HepG2 (cell line): ENCODE results near the gene SHC3. TPM values are rescaled to one million over a fixed set of nuclear protein-coding genes. Genes with fewer than 3 reads are reported as not detected.

Experiments
- ATAC-seq: fragments of 200-7000 bp; cut with Tn5 transposase; 3 replicates; pipeline ENCODE4 v1.9.1; 2020; ENCODE audit warnings: mild to moderate bottlenecking, moderate library complexity
- BruUV-seq: library from RNA; stranded (reverse); fragments of 400-500 nt; replicated peaks from 2 replicates; lab custom pipeline; 2021; lab: Mats Ljungman, UMichigan
- CTCF ChIA-PET: fragments of 300-600 bp; formaldehyde crosslinking; extraction: SDS; loops from one replicate; lab custom pipeline; 2021; ENCODE audit warnings: low total read pairs, inconsistent platforms, low intra/inter-chr PET ratio; lab: Yijun Ruan, JAX
- POLR2A ChIA-PET: fragments of 350-600 bp; sonication (Branson Sonifier 250); formaldehyde crosslinking; loops from one replicate; lab custom pipeline; 2020; ENCODE audit warnings: antibody characterized with exemption, inconsistent platforms; lab: Yijun Ruan, JAX
- DNase-seq: peaks from one replicate; pipeline ENCODE4 v3.0.0-alpha.2; 2015; ENCODE audit warnings: low spot score
- FAIRE-seq: peaks from 3 replicates; lab custom pipeline; 2011; peaks lifted over from hg19 to GRCh38; lab: Jason Lieb, UNC
- H2AFZ ChIP-seq: one replicate; pipeline ENCODE4 v1.6.1; 2011; ENCODE audit warnings: low read length, inconsistent platforms
- H3K27ac ChIP-seq: fragments of 300-600 bp; 3 replicates; pipeline ENCODE4 v1.8.0; 2011; ENCODE audit warnings: mixed run types, mild to moderate bottlenecking, mixed read lengths, low read length, inconsistent platforms; ENCODE audit not compliant: insufficient read depth; ENCODE audit errors: extremely low read length
- H3K27me3 ChIP-seq, 2 experiments: fragments of 200-600 bp in 1 of 2; 2 replicates in 1 of 2; 3 replicates in 1 of 2; pipeline versions ENCODE4 v1.6.0 to v1.8.0; 2011; ENCODE audit warnings: low read length in 2 of 2, mild to moderate bottlenecking in 2 of 2, moderate library complexity in 2 of 2, inconsistent platforms in 1 of 2; ENCODE audit not compliant: insufficient read depth in 2 of 2, control insufficient read depth in 1 of 2
- H3K36me3 ChIP-seq, 2 experiments: fragments of 200-600 bp in 1 of 2; replicated peaks in 1 of 2; 2 replicates in 1 of 2; 3 replicates in 1 of 2; pipeline versions ENCODE4 v1.5.1 to v1.8.0; 2011; ENCODE audit warnings: low read length in 2 of 2, inconsistent platforms in 1 of 2; ENCODE audit not compliant: insufficient read depth in 2 of 2, control insufficient read depth in 1 of 2
- H3K4me1 ChIP-seq: 2 replicates; pipeline ENCODE4 v1.5.1; 2012; ENCODE audit warnings: low read length, inconsistent platforms; ENCODE audit not compliant: insufficient read depth
- H3K4me2 ChIP-seq: 2 replicates; pipeline ENCODE4 v1.6.0; 2011; ENCODE audit warnings: low read depth, low read length, inconsistent platforms
- H3K4me3 ChIP-seq, 3 experiments: fragments of 200-600 bp in 1 of 3; sonication (generic), shearing (Covaris generic) in 1 of 3; replicated peaks in 1 of 3; 2 replicates each; pipeline ENCODE4 v1.5.1; 2011 to 2016; ENCODE audit warnings: low read length in 3 of 3, inconsistent platforms in 2 of 3, low read depth in 2 of 3, mild to moderate bottlenecking in 2 of 3, control low read depth in 1 of 3, mixed read lengths in 1 of 3; ENCODE audit not compliant: insufficient read depth in 1 of 3
- H3K79me2 ChIP-seq: one replicate; pipeline ENCODE4 v1.6.1; 2011; ENCODE audit warnings: low read length, inconsistent platforms; ENCODE audit not compliant: insufficient read depth
- H3K9ac ChIP-seq: 2 replicates; pipeline ENCODE4 v1.6.0; 2011; ENCODE audit warnings: mild to moderate bottlenecking, low read depth, low read length, inconsistent platforms; ENCODE audit not compliant: insufficient read depth
- H3K9me3 ChIP-seq: 2 replicates; pipeline ENCODE4 v1.5.1; 2012; ENCODE audit warnings: mild to moderate bottlenecking, low read length
- H4K20me1 ChIP-seq: 2 replicates; pipeline ENCODE4 v1.6.0; 2011; ENCODE audit warnings: inconsistent platforms, mild to moderate bottlenecking, low read length, moderate library complexity; ENCODE audit not compliant: insufficient read depth
- ATAD3A ChIP-seq: sonication (generic); formaldehyde crosslinking; IDR thresholded peaks from 2 replicates; pipeline ENCODE4 v1.4.0; 2020; ENCODE audit warnings: missing genetic modification reagents
- BHLHE40 ChIP-seq: IDR thresholded peaks from 2 replicates; pipeline ENCODE4 v1.6.1; 2011; ENCODE audit warnings: low read length, improper control_type of control experiment
- KDM2A ChIP-seq: sonication (generic); formaldehyde crosslinking; IDR thresholded peaks from 2 replicates; pipeline ENCODE4 v1.4.0; 2020; ENCODE audit warnings: low read depth, missing genetic modification reagents, borderline replicate concordance
- REST ChIP-seq, 2 experiments: IDR thresholded peaks; 2 replicates each; pipeline ENCODE4 v1.6.1; 2011 to 2012; ENCODE audit warnings: low read length in 2 of 2, borderline replicate concordance in 1 of 2, low read depth in 1 of 2, mild to moderate bottlenecking in 1 of 2, moderate library complexity in 1 of 2
- TFAP4 ChIP-seq: sonication (generic); IDR thresholded peaks from 2 replicates; pipeline ENCODE4 v1.6.1; 2016; ENCODE audit warnings: low read depth, borderline replicate concordance
- TOPORS ChIP-seq: sonication (generic); formaldehyde crosslinking; IDR thresholded peaks from 2 replicates; pipeline ENCODE4 v1.8.0; 2023; ENCODE audit warnings: mild to moderate bottlenecking, missing genetic modification reagents
- ZBTB7B ChIP-seq: sonication (generic); formaldehyde crosslinking; IDR thresholded peaks from 2 replicates; pipeline ENCODE4 v1.4.0; 2020; ENCODE audit warnings: missing genetic modification reagents
- ZNF124 ChIP-seq: sonication (generic); formaldehyde crosslinking; IDR thresholded peaks from 2 replicates; pipeline ENCODE4 v1.4.0; 2020; ENCODE audit warnings: missing genetic modification reagents
- ZSCAN21 ChIP-seq: sonication (generic); formaldehyde crosslinking; IDR thresholded peaks from 2 replicates; pipeline ENCODE4 v1.8.0; 2022; ENCODE audit warnings: mild to moderate bottlenecking, missing genetic modification reagents, moderate library complexity, borderline replicate concordance
- WGBS: methylation state at CpG from one replicate; pipeline ENCODE4 v1.1.6; 2017; ENCODE audit warnings: low lambda C conversion rate; 5-methylcytosine and 5-hydroxymethylcytosine counted together
- in situ Hi-C: cut with HindIII; loops from 2 replicates; pipeline ENCODE4 v1.10.0; 2017; ENCODE audit warnings: low pct_unique_long_range_greater_than_20kb; ENCODE audit not compliant: extremely low pct_ligation_motif_present
- intact Hi-C: fragments of 100-400 bp; cut with micrococcal nuclease; formaldehyde crosslinking; loops from one replicate; pipeline ENCODE4 v1.10.0; 2022; ENCODE audit not compliant: unreplicated experiment
- polyA plus RNA-seq, 8 experiments: library from polyadenylated mRNA; depleted of rRNA in 3 of 8; stranded (reverse) in 7 of 8; unstranded in 1 of 8; fragments of >200 nt; fragmentation: Illumina TruSeq in 4 of 8; extraction: Trizol in 4 of 8; gene quantifications; 2 replicates each; pipeline versions ENCODE4 v1.2.1 to v1.2.3, GENCODE V29; 2011 to 2016; ENCODE audit warnings: low read depth in 4 of 8, missing spikeins in 1 of 8, mixed read lengths in 1 of 8; ENCODE audit not compliant: insufficient read depth in 1 of 8
- total RNA-seq, 5 experiments: library from RNA; depleted of rRNA; stranded (reverse); fragments of >200 nt; fragmentation: Illumina TruSeq; extraction: Trizol; gene quantifications; 2 replicates each; pipeline ENCODE4 v1.2.3, GENCODE V29; 2016; ENCODE audit warnings: low read depth in 1 of 5

SHC3 gene
- total and polyA plus RNA-seq, 2 of the 13 experiments (the other 11 are each of a cell fraction or from before 2014, with no cell fraction given): 0.09 to 0.89 TPM

- POLR2A ChIA-PET: no interaction called here
- H3K36me3 ChIP-seq: no peaks in the 10 kb centered on the region
- intact Hi-C loops: no loop called here
Measured at GRCh38 chr9:88996921-88997235, 181.7 kb downstream of the SHC3 start.

More at GRCh38 chr9:88996921-88997235, 181.7 kb downstream of the SHC3 start:
- FAIRE-seq (no peak), DNase-seq (no peak), ATAC-seq (no peak)
- CTCF ChIA-PET: no interaction called here
- H2AFZ ChIP-seq: no peak overlapping the region
- H3K4me3 ChIP-seq: no peak overlapping the region
- no peak overlapping the region for H3K9ac ChIP-seq
- H3K79me2 ChIP-seq: no peaks in the 10 kb centered on the region
- no peaks in the 10 kb centered on the region for H3K9me3 ChIP-seq
- TF ChIP-seq ZNF124 (CRISPR knock-in tag) (no peak), ZSCAN21 (no peak), TFAP4 (no peak), KDM2A (CRISPR knock-in tag) (no peak), ZBTB7B (CRISPR knock-in tag) (no peak), BHLHE40 (no peak), ATAD3A (CRISPR knock-in tag) (no peak), REST (IDR thresholded peaks at IDR 0.05; ENCODE audit: borderline replicate concordance in 1 of 2, low read depth in 1 of 2, low read length in 2 of 2) (no peak), TOPORS (CRISPR knock-in tag) (no peak)
- peaks cover 7% of the 10 kb centered on the region; the same call in 1 of the 2 replicates for H3K4me1 ChIP-seq
- WGBS: 86% methylated on average over 4 of the region's 4 CpGs
- H3K27ac ChIP-seq: no peak overlapping the region
- peaks cover 0 to 9% of the 10 kb centered on the region in 2 experiments; a peak in 3 of 5 replicates for H3K27me3 ChIP-seq
- in situ Hi-C loops: no loop called here
- no peak overlapping the region for H3K4me2 ChIP-seq
- no TSS peak for BruUV-seq
- no peaks in the 10 kb centered on the region for H4K20me1 ChIP-seq
